Tongue (tissue), 2 donors: ENCODE measurements around the gene MAPRE3. TPM values are rescaled to one million over a fixed set of nuclear protein-coding genes. Genes with fewer than 3 reads are reported as not detected.
A peak's percentile ranks its signal among the peaks of the same experiment; 100 is the strongest.
"Not testable (repeated sequence)": the region's sequence is repeated elsewhere in the genome, so short reads cannot be mapped to it uniquely, and the experiment has no call there.

Source experiments
- DNase-seq: peaks from one replicate; pipeline ENCODE4 v3.0.0-alpha.2; 2015
- total RNA-seq: library from RNA; depleted of rRNA; stranded (reverse); fragments of >200 nt; gene quantifications from one replicate; pipeline ENCODE4 v1.2.3, GENCODE V29; 2014

MAPRE3 gene
- total RNA-seq, 1 donor from 2014 or later = 4.0 TPM

DNA sequence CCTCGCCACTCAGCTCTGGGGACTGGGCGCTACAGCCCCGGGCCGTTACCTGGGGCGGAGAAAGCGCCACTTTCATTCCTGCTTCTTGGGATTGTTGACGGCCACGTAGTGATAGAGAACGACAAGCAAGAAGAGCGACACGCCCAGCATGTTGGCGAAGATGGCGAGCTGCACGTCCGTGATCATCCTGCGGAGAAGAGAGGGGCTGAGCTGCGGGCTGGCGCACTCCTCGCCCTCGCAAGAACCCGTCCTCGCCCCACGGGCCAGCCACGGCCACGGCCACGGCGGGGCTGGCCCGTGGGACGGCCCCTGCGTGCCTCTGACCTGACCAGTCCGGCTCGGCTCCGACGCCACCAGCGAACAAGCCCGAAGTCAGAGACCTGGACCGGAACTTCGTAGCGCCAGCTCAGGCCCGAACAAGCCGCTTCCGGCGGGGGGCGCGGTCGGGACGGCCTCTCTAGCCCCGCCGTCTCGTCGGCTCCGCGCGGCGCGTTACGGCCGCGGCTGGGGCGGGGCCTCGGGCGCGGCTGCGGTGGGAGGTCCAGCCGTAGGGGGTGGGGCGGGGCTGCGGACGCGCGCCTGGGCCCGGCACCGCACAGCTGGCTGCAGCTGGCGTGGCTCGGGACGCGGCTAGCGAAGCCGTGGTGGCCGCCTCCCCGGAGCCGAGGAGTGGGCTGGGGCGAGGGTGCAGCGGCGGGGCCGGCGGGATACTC lies 101.0 kb downstream of the MAPRE3 start, which contains the start of gene OST4:
TSS of gene OST4 (minus strand) at position 378 of the 713 bp plus-strand sequence.
- DNase-seq = peak; percentile 98

DNA sequence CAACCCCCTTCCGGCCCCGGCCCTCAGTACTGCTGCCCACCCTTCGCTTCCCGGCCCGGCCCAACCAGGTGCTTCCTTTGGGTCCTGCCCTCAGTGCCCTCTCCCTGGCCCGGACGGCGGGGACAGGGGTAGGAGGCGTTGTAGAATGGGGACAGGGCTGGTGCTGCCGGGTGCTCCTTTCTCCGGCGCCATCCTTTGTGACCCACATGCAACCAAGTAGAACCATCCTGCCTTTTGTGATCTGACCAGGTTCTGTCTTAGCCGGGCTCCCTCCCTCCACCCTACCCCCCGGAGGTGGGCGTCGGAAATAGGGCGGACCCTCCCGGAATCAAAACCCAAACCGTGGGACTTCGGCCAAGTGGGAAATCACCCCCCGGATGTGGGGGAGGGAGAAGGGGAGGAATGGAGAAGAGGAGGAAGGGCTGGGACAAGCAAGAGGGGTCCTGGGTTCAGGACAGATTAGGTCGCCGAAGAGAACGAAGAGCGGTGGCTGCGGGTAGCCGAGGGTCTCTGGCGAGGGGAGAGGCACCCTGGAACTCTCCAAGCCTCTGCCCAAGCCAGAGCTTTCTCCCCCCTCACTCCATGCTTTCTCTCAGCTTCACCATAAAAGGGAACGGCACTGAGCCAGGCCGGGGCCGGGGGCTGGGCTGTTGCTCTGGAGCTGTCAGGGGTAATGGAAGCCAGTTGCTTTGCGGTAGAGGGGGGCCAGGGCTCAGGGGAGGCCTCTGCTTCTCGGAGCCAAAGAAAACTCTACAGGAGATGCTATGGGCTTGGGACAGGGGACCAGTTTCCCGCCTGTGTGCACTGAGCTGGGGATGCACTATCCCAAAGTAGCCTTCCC lies 101.8 kb downstream of the MAPRE3 start:
- peak; percentile 96 for DNase-seq

DNA sequence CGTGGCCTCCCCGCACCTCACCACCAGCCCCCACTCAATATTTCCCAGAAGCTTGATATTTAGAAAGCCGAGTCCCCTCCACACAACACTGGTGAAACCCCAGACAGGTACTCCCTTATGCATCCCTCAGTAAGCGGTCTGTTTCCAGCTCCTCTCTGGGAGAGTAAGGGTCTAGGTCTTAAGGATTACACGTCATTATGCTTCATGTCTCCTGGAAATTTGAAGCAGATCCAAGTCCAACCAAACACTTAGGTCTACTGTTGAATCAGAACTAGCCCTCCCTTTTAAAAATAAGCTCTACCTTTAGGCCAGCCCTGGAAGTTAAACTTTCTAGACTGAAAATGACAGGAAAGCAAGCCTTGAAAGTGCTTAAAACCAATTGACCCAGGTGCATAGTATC lies 102.5 kb downstream of the MAPRE3 start:
- DNase-seq = peak; percentile 84

- DNase-seq = no peak
Observed at GRCh38 chr2:27073782-27074181, 103.3 kb downstream of the MAPRE3 start.

GRCh38 chr2:27074738-27075565 lies 104.5 kb downstream of the MAPRE3 start:
- DNase-seq = peak; percentile 82

DNA sequence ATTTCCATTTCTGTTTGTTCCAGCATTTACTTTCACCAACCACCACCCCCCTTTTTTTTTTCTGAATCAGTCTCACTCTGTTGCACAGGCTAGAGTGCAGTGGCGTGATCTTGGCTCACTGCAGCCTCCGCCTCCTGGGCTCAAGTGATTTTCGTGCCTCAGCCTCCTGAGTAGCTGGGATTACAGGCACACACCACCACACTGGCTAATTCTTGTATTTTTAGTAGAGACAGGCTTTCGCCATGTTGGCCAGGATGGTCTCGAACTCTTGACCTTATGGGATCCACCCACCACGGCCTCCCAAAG lies 105.1 kb downstream of the MAPRE3 start:
- DNase-seq = not testable (repeated sequence)

GRCh38 chr2:27076323-27076722 lies 105.9 kb downstream of the MAPRE3 start:
- DNase-seq = no peak

Other genes starting within 250 kb of the MAPRE3 start
- 12.4 TPM for gene SLC35F6, start 206.4 kb upstream of the MAPRE3 start, total RNA-seq
- 3.1 TPM for gene CENPA, start 184.6 kb upstream of the MAPRE3 start, total RNA-seq
- 3.3 TPM for gene DPYSL5, start 122.5 kb upstream of the MAPRE3 start, total RNA-seq
- 21.0 TPM for gene TMEM214, start 62.3 kb downstream of the MAPRE3 start, total RNA-seq
- 8.9 TPM for gene AGBL5, start 81.0 kb downstream of the MAPRE3 start, total RNA-seq
- gene OST4, start 101.0 kb downstream of the MAPRE3 start, total RNA-seq = 209 TPM
- gene EMILIN1, start 108.0 kb downstream of the MAPRE3 start, total RNA-seq = 82.0 TPM
- 1.6 TPM for gene KHK, start 116.1 kb downstream of the MAPRE3 start, total RNA-seq
- 1.6 TPM for gene CGREF1, start 148.5 kb downstream of the MAPRE3 start, total RNA-seq
- gene ABHD1, start 153.2 kb downstream of the MAPRE3 start, total RNA-seq = 1.3 TPM
- 52.6 TPM for gene PREB, start 164.0 kb downstream of the MAPRE3 start, total RNA-seq
- not detected for gene PRR30, start 168.8 kb downstream of the MAPRE3 start, total RNA-seq
- gene TCF23, start 178.4 kb downstream of the MAPRE3 start, total RNA-seq = not detected
- 114 TPM for gene ATRAID, start 241.4 kb downstream of the MAPRE3 start, total RNA-seq
- gene SLC5A6, start 241.6 kb downstream of the MAPRE3 start, total RNA-seq = 26.1 TPM
- gene CAD, start 246.7 kb downstream of the MAPRE3 start, total RNA-seq = 33.7 TPM